Panc1 (cell line): ENCODE results near the gene UBE2E2. TPM values are rescaled to one million over a fixed set of nuclear protein-coding genes. Genes with fewer than 3 reads are reported as not detected.

Source experiments
- ATAC-seq: fragments of 200-7000 bp; cut with Tn5 transposase; 2 replicates; pipeline ENCODE4 v1.9.1; 2020; ENCODE audit warnings: mild to moderate bottlenecking, moderate library complexity
- BruUV-seq: library from RNA; stranded (reverse); fragments of 400-500 nt; replicated peaks from 2 replicates; lab custom pipeline; 2021; lab: Mats Ljungman, UMichigan
- CTCF ChIA-PET: fragments of 300-600 bp; sonication (Branson Sonifier 250); formaldehyde crosslinking; loops from one replicate; lab custom pipeline; 2022; ENCODE audit warnings: antibody characterized with exemption; lab: Charles Lee
- POLR2A ChIA-PET: fragments of 300-600 bp; sonication (Branson Sonifier 250); formaldehyde crosslinking; loops from one replicate; lab custom pipeline; 2022; ENCODE audit warnings: antibody characterized with exemption; lab: Charles Lee
- DNase-seq: peaks from one replicate; pipeline ENCODE4 v3.0.0-alpha.2; 2010; ENCODE audit warnings: low read depth, low spot score
- H3K27ac ChIP-seq: 2 replicates; pipeline ENCODE4 v1.5.1; 2011; ENCODE audit warnings: mild to moderate bottlenecking, low read length, inconsistent platforms
- H3K27me3 ChIP-seq: fragments of 200-500 bp; sonication (Bioruptor generic); 2 replicates; pipeline ENCODE4 v1.6.0; 2014; ENCODE audit warnings: low read length, inconsistent platforms; ENCODE audit not compliant: control insufficient read depth, insufficient read depth
- H3K36me3 ChIP-seq: fragments of 200-500 bp; sonication (Bioruptor generic); 2 replicates; pipeline ENCODE4 v1.5.1; 2014; ENCODE audit warnings: inconsistent platforms, mild to moderate bottlenecking, low read length, moderate library complexity; ENCODE audit not compliant: control insufficient read depth, insufficient read depth
- H3K4me1 ChIP-seq: 2 replicates; pipeline ENCODE4 v1.5.1; 2011; ENCODE audit warnings: inconsistent platforms, mild to moderate bottlenecking, low read length, moderate library complexity; ENCODE audit not compliant: control insufficient read depth, insufficient read depth
- H3K4me3 ChIP-seq, 2 experiments: 2 replicates each; pipeline ENCODE4 v1.5.1; 2011 to 2012; ENCODE audit warnings: low read depth in 2 of 2, low read length in 2 of 2, mild to moderate bottlenecking in 2 of 2, inconsistent platforms in 1 of 2, moderate library complexity in 1 of 2
- H3K9me3 ChIP-seq: fragments of 200-500 bp; sonication (Bioruptor generic); 2 replicates; pipeline ENCODE4 v1.5.1; 2014; ENCODE audit warnings: low read depth, mild to moderate bottlenecking, inconsistent platforms, low read length, moderate library complexity; ENCODE audit not compliant: control insufficient read depth, insufficient read depth
- POLR2AphosphoS5 ChIP-seq: IDR thresholded peaks from 2 replicates; pipeline ENCODE4 v1.6.1; 2012; ENCODE audit warnings: mild to moderate bottlenecking, low read depth, low read length, moderate library complexity
- SIN3A ChIP-seq: IDR thresholded peaks from 2 replicates; pipeline ENCODE4 v1.6.1; 2012; ENCODE audit warnings: low read depth, mild to moderate bottlenecking, low read length, moderate library complexity, borderline replicate concordance; ENCODE audit not compliant: insufficient read depth
- TCF7L2 ChIP-seq: IDR thresholded peaks from 2 replicates; pipeline ENCODE4 v1.6.1; 2011; ENCODE audit warnings: mild to moderate bottlenecking, low read depth, low read length, inconsistent platforms
- in situ Hi-C: cut with HindIII; loops from 2 replicates; pipeline ENCODE4 v1.10.0; 2016; ENCODE audit warnings: low sequenced_read_pairs, low pct_unique_long_range_greater_than_20kb
- intact Hi-C: fragments of 100-400 bp; cut with micrococcal nuclease; formaldehyde crosslinking; loops from one replicate; pipeline ENCODE4 v1.10.0; 2022; ENCODE audit not compliant: unreplicated experiment
- total RNA-seq: library from RNA; stranded (reverse); gene quantifications from one replicate; pipeline ENCODE4 v1.2.1, GENCODE V29; 2021; ENCODE audit not compliant: unreplicated experiment
- TF ChIP-seq, protein P1 (sequence below), 2 experiments: IDR thresholded peaks; 2 replicates each; pipeline ENCODE4 v1.6.1; 2011 to 2012; ENCODE audit warnings: low read depth in 2 of 2, control low read depth in 1 of 2, low read length in 1 of 2, mild to moderate bottlenecking in 1 of 2, moderate library complexity in 1 of 2; ENCODE audit not compliant: insufficient read depth in 1 of 2
- TF ChIP-seq, protein P2 (sequence below): fragments of 450-650 bp; IDR thresholded peaks from 2 replicates; pipeline ENCODE4 v1.5.1; 2017; ENCODE audit warnings: mild to moderate bottlenecking

UBE2E2 gene
- total RNA-seq, 1 experiment from 2014 or later: 38.2 TPM

DNA sequence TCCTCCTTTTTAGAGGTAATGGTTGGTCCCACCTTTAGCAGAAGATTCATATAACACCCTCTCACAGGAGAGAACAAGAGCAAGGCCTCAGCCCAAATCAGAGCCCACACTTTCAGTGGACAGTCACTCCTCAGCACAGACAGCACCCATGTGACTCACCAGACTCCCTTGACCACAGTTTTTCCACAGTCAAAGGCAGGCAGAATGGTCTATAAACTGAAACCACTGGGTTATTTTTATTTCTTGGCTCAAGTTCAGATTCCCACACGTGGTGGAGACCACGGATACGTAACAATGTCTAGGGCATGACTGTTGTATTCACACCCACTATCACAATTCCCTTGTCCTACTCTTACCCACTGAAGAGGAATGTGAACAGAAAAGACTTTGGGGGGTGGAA is 364.8 kb downstream of the UBE2E2 start:
- Histone ChIP-seq H3K4me1 (no peaks in the 10 kb centered on the region), H3K27ac (no peak overlapping the region), H3K36me3 (no peaks in the 10 kb centered on the region), H3K27me3 (no peaks in the 10 kb centered on the region), H3K4me3 (no peak overlapping the region), H3K9me3 (no peaks in the 10 kb centered on the region)
- CTCF ChIA-PET: no interaction called here
- no peak for DNase-seq
- TF ChIP-seq POLR2AphosphoS5 (no peak), SIN3A (no peak), TCF7L2 (no peak)
- TF ChIP-seq, protein P1, sequence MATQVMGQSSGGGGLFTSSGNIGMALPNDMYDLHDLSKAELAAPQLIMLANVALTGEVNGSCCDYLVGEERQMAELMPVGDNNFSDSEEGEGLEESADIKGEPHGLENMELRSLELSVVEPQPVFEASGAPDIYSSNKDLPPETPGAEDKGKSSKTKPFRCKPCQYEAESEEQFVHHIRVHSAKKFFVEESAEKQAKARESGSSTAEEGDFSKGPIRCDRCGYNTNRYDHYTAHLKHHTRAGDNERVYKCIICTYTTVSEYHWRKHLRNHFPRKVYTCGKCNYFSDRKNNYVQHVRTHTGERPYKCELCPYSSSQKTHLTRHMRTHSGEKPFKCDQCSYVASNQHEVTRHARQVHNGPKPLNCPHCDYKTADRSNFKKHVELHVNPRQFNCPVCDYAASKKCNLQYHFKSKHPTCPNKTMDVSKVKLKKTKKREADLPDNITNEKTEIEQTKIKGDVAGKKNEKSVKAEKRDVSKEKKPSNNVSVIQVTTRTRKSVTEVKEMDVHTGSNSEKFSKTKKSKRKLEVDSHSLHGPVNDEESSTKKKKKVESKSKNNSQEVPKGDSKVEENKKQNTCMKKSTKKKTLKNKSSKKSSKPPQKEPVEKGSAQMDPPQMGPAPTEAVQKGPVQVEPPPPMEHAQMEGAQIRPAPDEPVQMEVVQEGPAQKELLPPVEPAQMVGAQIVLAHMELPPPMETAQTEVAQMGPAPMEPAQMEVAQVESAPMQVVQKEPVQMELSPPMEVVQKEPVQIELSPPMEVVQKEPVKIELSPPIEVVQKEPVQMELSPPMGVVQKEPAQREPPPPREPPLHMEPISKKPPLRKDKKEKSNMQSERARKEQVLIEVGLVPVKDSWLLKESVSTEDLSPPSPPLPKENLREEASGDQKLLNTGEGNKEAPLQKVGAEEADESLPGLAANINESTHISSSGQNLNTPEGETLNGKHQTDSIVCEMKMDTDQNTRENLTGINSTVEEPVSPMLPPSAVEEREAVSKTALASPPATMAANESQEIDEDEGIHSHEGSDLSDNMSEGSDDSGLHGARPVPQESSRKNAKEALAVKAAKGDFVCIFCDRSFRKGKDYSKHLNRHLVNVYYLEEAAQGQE (IDR thresholded peaks at IDR 0.05; ENCODE audit: insufficient read depth in 1 of 2, low read depth in 2 of 2, low read length in 1 of 2): no peak
- TF ChIP-seq, protein P2, sequence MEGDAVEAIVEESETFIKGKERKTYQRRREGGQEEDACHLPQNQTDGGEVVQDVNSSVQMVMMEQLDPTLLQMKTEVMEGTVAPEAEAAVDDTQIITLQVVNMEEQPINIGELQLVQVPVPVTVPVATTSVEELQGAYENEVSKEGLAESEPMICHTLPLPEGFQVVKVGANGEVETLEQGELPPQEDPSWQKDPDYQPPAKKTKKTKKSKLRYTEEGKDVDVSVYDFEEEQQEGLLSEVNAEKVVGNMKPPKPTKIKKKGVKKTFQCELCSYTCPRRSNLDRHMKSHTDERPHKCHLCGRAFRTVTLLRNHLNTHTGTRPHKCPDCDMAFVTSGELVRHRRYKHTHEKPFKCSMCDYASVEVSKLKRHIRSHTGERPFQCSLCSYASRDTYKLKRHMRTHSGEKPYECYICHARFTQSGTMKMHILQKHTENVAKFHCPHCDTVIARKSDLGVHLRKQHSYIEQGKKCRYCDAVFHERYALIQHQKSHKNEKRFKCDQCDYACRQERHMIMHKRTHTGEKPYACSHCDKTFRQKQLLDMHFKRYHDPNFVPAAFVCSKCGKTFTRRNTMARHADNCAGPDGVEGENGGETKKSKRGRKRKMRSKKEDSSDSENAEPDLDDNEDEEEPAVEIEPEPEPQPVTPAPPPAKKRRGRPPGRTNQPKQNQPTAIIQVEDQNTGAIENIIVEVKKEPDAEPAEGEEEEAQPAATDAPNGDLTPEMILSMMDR: no peak
- in situ Hi-C loops (no loop called here), intact Hi-C loops (no loop called here)
- ATAC-seq: no peak
- POLR2A ChIA-PET: no interaction called here
- no TSS peak for BruUV-seq

DNA sequence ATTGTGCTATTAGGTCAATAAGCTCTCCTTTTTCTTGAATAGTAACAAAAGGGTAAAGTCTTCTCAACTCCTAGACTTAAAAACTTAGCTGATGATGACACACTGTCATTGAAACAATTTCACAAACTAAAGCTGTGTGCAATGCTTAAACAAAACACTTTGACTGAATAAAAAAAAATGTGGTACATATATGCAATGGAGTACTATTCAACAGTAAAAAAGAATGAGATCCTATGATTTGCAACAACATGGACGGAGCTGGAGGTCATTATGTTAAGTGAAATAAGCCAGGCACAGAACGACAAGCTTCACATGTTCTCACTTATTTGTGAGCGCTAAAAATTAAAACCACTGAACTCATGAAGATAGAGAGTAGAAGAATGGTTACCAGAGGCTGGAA is 370.7 kb downstream of the UBE2E2 start:
- BruUV-seq: no TSS peak
- Histone ChIP-seq H3K27me3 (no peaks in the 10 kb centered on the region), H3K36me3 (no peaks in the 10 kb centered on the region), H3K4me3 (no peak overlapping the region), H3K9me3 (no peaks in the 10 kb centered on the region), H3K4me1 (peaks cover 17% of the 10 kb centered on the region), H3K27ac (no peak overlapping the region)
- TF ChIP-seq SIN3A (no peak), POLR2AphosphoS5 (no peak), TCF7L2 (no peak)
- TF ChIP-seq, protein P1 (IDR thresholded peaks at IDR 0.05; ENCODE audit: insufficient read depth in 1 of 2, low read depth in 2 of 2, low read length in 1 of 2): no peak
- TF ChIP-seq, protein P2: no peak
- intact Hi-C loops: no loop called here
- CTCF ChIA-PET: no interaction called here
- DNase-seq: no peak
- POLR2A ChIA-PET: no interaction called here
- ATAC-seq: no peak
- in situ Hi-C loops: no loop called here
